ENCODE data around the gene ERICH4.

The ERICH4 gene

GRCh38 chr19:41424335-41425173, 18.4 kb upstream of the ERICH4 start:
- TF ChIP-seq ZFX (IDR thresholded peaks at IDR 0.05), result no peak
- TF ChIP-seq, protein P1, sequence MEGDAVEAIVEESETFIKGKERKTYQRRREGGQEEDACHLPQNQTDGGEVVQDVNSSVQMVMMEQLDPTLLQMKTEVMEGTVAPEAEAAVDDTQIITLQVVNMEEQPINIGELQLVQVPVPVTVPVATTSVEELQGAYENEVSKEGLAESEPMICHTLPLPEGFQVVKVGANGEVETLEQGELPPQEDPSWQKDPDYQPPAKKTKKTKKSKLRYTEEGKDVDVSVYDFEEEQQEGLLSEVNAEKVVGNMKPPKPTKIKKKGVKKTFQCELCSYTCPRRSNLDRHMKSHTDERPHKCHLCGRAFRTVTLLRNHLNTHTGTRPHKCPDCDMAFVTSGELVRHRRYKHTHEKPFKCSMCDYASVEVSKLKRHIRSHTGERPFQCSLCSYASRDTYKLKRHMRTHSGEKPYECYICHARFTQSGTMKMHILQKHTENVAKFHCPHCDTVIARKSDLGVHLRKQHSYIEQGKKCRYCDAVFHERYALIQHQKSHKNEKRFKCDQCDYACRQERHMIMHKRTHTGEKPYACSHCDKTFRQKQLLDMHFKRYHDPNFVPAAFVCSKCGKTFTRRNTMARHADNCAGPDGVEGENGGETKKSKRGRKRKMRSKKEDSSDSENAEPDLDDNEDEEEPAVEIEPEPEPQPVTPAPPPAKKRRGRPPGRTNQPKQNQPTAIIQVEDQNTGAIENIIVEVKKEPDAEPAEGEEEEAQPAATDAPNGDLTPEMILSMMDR (conservative IDR thresholded peaks at IDR 0.05), result no peak
- no peak overlapping the region for H3K27ac ChIP-seq

DNA sequence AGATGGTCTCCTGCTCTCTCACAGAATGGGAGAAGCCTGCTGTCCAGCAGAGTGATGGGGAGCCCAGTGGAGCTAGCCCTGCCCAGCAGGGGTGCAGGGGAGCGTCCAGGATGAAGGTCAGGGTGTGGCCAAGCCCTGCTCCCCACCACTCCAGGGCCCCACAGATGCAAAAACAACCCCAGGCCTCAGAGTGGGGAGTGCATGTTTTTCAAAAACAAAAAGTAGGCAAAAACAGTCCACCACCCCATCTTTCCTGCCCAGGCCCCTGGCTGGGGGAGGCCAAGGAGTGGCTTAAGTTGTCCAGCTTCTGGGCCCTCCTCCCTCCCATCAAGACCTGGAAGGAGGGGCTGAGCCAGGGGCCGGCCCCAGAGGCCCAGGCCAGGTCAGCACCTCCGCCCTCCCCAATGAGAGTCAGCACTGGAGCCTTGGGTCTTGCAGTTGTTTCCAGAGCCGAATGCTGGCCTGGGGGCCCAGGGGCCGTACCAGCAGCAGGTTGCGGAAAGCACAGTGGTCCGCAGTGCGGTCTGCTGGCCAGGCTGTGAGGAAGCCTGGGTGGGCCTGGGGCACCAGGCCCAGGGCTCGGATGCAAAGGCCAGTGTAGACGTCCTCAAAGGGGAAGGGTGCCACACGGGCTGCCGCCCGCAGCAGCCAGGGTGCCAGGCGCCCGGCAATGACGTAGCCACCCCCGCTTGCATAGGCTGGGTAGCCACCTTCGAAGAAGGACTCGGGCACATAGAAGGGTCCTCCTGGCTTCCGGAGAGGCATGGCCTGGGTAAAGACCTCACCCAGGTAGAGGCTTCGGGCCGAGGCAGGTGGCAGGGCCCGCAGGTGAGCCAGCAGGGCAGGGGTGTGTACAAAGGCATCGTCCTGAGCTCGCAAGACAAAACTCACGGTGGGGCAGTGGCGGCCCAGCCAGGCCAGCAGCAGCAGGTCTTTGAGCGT, 17.5 kb upstream of the ERICH4 start:
- no peak for TF ChIP-seq ZFX (IDR thresholded peaks at IDR 0.05)
- TF ChIP-seq, protein P1 (conservative IDR thresholded peaks at IDR 0.05), result no peak
- no peak overlapping the region for H3K27ac ChIP-seq

GRCh38 chr19:41426116-41426841, 16.7 kb upstream of the ERICH4 start:
- H3K27ac ChIP-seq, result no peak overlapping the region

DNA sequence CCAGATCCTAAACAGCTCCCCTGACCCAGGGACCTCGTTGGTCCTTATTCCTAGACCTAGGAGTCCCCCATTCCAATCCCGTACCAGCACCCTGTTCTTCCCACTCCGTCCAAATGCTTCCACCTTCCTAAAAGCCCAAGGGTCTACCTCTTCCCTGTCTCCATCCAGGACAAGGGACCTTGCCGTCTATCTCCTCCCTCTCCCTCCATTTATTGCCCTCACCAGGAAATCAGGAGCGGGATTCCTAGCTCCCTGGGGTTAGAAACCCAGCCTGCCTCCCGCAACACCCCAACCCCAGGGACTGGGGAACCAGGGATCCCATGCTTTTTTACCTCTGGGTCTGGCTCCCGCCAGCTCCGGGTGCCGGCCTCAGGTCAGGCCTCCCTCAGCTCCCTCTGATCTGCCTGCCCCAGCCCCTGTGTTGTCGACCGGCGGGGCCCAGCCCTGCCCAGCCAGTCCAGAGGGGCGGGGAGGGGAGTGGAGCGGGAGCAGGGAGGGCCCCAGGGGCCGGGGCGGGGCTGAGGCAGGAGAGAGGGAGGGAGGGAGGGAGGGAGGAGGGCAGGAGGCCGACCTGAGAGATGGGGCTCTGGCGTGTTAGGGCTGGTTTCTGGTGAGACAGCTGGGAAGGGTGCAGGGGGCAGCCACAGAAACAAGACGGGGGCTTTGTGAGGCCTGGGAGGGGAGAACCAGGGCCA, 15.9 kb upstream of the ERICH4 start, which contains the start of gene B3GNT8:
Gene B3GNT8, minus strand, starts transcription at position 423 of the 695 bp plus-strand sequence. CDS start 596 bp downstream, outside the sequence.
- no peak within 1 kb of the TSS for H3K27ac ChIP-seq
- no peak for TF ChIP-seq ZFX (IDR thresholded peaks at IDR 0.05)
- TF ChIP-seq, protein P1 (conservative IDR thresholded peaks at IDR 0.05), result no peak

More at GRCh38 chr19:41426116-41426841, 16.7 kb upstream of the ERICH4 start:
- TF ChIP-seq ZFX (IDR thresholded peaks at IDR 0.05), result no peak
- TF ChIP-seq, protein P1 (conservative IDR thresholded peaks at IDR 0.05), result no peak

- TF ChIP-seq ZFX (IDR thresholded peaks at IDR 0.05), result no peak
- TF ChIP-seq, protein P1 (conservative IDR thresholded peaks at IDR 0.05), result no peak
- no peak overlapping the region for H3K27ac ChIP-seq
Observed at GRCh38 chr19:41427647-41428480, 15.1 kb upstream of the ERICH4 start.

- H3K27ac ChIP-seq, result no peak overlapping the region
- TF ChIP-seq, protein P1 (conservative IDR thresholded peaks at IDR 0.05), result no peak
- TF ChIP-seq ZFX (IDR thresholded peaks at IDR 0.05), result no peak
Observed at GRCh38 chr19:41428481-41428859, 14.5 kb upstream of the ERICH4 start.
